Liver (tissue), 9 donors: ENCODE results near the gene ABCC1. TPM values are rescaled to one million over a fixed set of nuclear protein-coding genes. Genes with fewer than 3 reads are reported as not detected.
"Not testable (repeated sequence)": the region's sequence is repeated elsewhere in the genome, so short reads cannot be mapped to it uniquely, and the experiment has no call there.

Experiments used
- DNase-seq: peaks from one replicate; pipeline ENCODE4 v3.0.0-alpha.2; 2017; ENCODE audit warnings: low spot score
- H3K27ac ChIP-seq, 2 donors: one replicate each; pipeline ENCODE4 v1.7.0; 2013; ENCODE audit warnings: inconsistent platforms in 2 of 2, low read length in 2 of 2, control low read depth in 1 of 2, low read depth in 1 of 2, mild to moderate bottlenecking in 1 of 2
- H3K27me3 ChIP-seq, 4 donors: one replicate each; pipeline versions ENCODE4 v1.6.1 to v1.7.0; 2013; ENCODE audit warnings: low read length in 3 of 4, inconsistent platforms in 1 of 4, mild to moderate bottlenecking in 1 of 4, moderate library complexity in 1 of 4; ENCODE audit not compliant: control insufficient read depth in 4 of 4, insufficient read depth in 4 of 4
- H3K36me3 ChIP-seq, 4 donors: one replicate each; pipeline versions ENCODE4 v1.6.1 to v1.7.0; 2013; ENCODE audit warnings: low read length in 3 of 4, mild to moderate bottlenecking in 3 of 4, low read depth in 1 of 4, moderate library complexity in 1 of 4; ENCODE audit not compliant: control insufficient read depth in 4 of 4, insufficient read depth in 3 of 4
- H3K4me1 ChIP-seq, 4 donors: one replicate each; pipeline versions ENCODE4 v1.6.1 to v1.7.0; 2013; ENCODE audit warnings: low read length in 3 of 4, mild to moderate bottlenecking in 3 of 4, moderate library complexity in 1 of 4; ENCODE audit not compliant: control insufficient read depth in 4 of 4, insufficient read depth in 4 of 4
- H3K4me3 ChIP-seq, 3 donors: one replicate each; pipeline versions ENCODE4 v1.6.1 to v1.7.0; 2013; ENCODE audit warnings: low read length in 3 of 3, control low read depth in 1 of 3, low read depth in 1 of 3, mild to moderate bottlenecking in 1 of 3
- H3K9ac ChIP-seq, 2 donors: one replicate each; pipeline ENCODE4 v1.7.0; 2013; ENCODE audit warnings: low read length in 2 of 2, mild to moderate bottlenecking in 2 of 2, moderate library complexity in 2 of 2, control low read depth in 1 of 2, low read depth in 1 of 2
- H3K9me3 ChIP-seq, 4 donors: one replicate each; pipeline versions ENCODE4 v1.6.1 to v1.7.0; 2013; ENCODE audit warnings: low read length in 3 of 4; ENCODE audit not compliant: control insufficient read depth in 4 of 4
- ATF3 ChIP-seq: IDR thresholded peaks from 2 replicates; pipeline ENCODE4 v1.6.1; 2016; ENCODE audit warnings: antibody characterized with exemption
- CTCF ChIP-seq: fragments of 150-350 bp; IDR thresholded peaks from 2 replicates; pipeline ENCODE4 v1.5.1; 2017; ENCODE audit warnings: improper control_type of control experiment, low read depth, low read length; ENCODE audit not compliant: missing input control
- EGR1 ChIP-seq, 2 donors: IDR thresholded peaks; 2 replicates each; pipeline ENCODE4 v1.6.1; 2016 to 2018; ENCODE audit warnings: antibody characterized with exemption in 2 of 2, low read depth in 2 of 2
- FOXA1 ChIP-seq: IDR thresholded peaks from 2 replicates; pipeline ENCODE4 v1.6.1; 2016; ENCODE audit warnings: antibody characterized with exemption
- FOXA2 ChIP-seq: IDR thresholded peaks from 2 replicates; pipeline ENCODE4 v1.6.1; 2016; ENCODE audit warnings: antibody characterized with exemption
- GABPA ChIP-seq, 2 donors: IDR thresholded peaks in 1 of 2; conservative IDR thresholded peaks in 1 of 2; 2 replicates each; pipeline ENCODE4 v1.6.1; 2016; ENCODE audit warnings: antibody characterized with exemption in 2 of 2, mild to moderate bottlenecking in 1 of 2, moderate library complexity in 1 of 2
- HNF4A ChIP-seq, 2 donors: conservative IDR thresholded peaks; 2 replicates each; pipeline ENCODE4 v1.6.1; 2016; ENCODE audit warnings: antibody characterized with exemption in 2 of 2, mild to moderate bottlenecking in 2 of 2
- HNF4G ChIP-seq: IDR thresholded peaks from 2 replicates; pipeline ENCODE4 v1.6.1; 2016; ENCODE audit warnings: antibody characterized with exemption
- JUND ChIP-seq, 2 donors: IDR thresholded peaks; 2 replicates each; pipeline ENCODE4 v1.6.1; 2016; ENCODE audit warnings: antibody characterized with exemption in 2 of 2
- MAX ChIP-seq: IDR thresholded peaks from 2 replicates; pipeline ENCODE4 v1.6.1; 2016; ENCODE audit warnings: antibody characterized with exemption
- RAD21 ChIP-seq, 2 donors: IDR thresholded peaks; 2 replicates each; pipeline ENCODE4 v1.6.1; 2016; ENCODE audit warnings: antibody characterized with exemption in 2 of 2, mild to moderate bottlenecking in 2 of 2
- REST ChIP-seq: IDR thresholded peaks from 2 replicates; pipeline ENCODE4 v1.6.1; 2016; ENCODE audit warnings: antibody characterized with exemption, mild to moderate bottlenecking
- RXRA ChIP-seq, 2 donors: IDR thresholded peaks; 2 replicates each; pipeline ENCODE4 v1.6.1; 2017 to 2018; ENCODE audit warnings: antibody characterized with exemption in 2 of 2, mild to moderate bottlenecking in 1 of 2
- SP1 ChIP-seq: IDR thresholded peaks from 2 replicates; pipeline ENCODE4 v1.6.1; 2018; ENCODE audit warnings: antibody characterized with exemption, mild to moderate bottlenecking
- TAF1 ChIP-seq: conservative IDR thresholded peaks from 2 replicates; pipeline ENCODE4 v1.6.1; 2016; ENCODE audit warnings: antibody characterized with exemption, mild to moderate bottlenecking
- YY1 ChIP-seq: IDR thresholded peaks from 2 replicates; pipeline ENCODE4 v1.6.1; 2016; ENCODE audit warnings: antibody characterized with exemption, mild to moderate bottlenecking
- ZBTB33 ChIP-seq: IDR thresholded peaks from 2 replicates; pipeline ENCODE4 v1.6.1; 2016; ENCODE audit warnings: antibody characterized with exemption
- WGBS: extraction: QIAGEN DNeasy Blood & Tissue Kit; methylation state at CpG from one replicate; pipeline ENCODE4 v1.1.7; 2013; 5-methylcytosine and 5-hydroxymethylcytosine counted together
- polyA plus RNA-seq, 2 donors: library from polyadenylated mRNA; stranded (reverse) in 1 of 2; unstranded in 1 of 2; fragments of 200-250 nt in 1 of 2; fragments of >200 nt in 1 of 2; fragmentation: Nextera tagmentation in 1 of 2; extraction: Ambion mirVana in 1 of 2; gene quantifications; one replicate each; pipeline versions ENCODE4 v1.2.1 to v1.2.3, GENCODE V29; 2013 to 2015
- total RNA-seq, 2 donors: library from RNA; depleted of rRNA; stranded (reverse); fragments of >200 nt; gene quantifications; one replicate each; pipeline ENCODE4 v1.2.3, GENCODE V29; 2014
- donor health status: healthy.
- donor health status: healthy.
- donor health status: healthy.
- donor health status: healthy.
- donor health status: healthy.

Gene ABCC1
- total and polyA plus RNA-seq, 4 donors: 0.85 to 7.7 (median 4.2) TPM

GRCh38 chr16:16189842-16190241 is 240.4 kb downstream of the ABCC1 start (continued):
- TF ChIP-seq MAX (no peak), ZBTB33 (no peak), YY1 (no peak), JUND (IDR thresholded peaks at IDR 0.05) (no peak), RXRA (IDR thresholded peaks at IDR 0.05) (no peak), RAD21 (IDR thresholded peaks at IDR 0.05) (no peak), TAF1 (no peak)

GRCh38 chr16:16190546-16190945 is 241.1 kb downstream of the ABCC1 start:
- H3K9me3 ChIP-seq: no peaks in the 10 kb centered on the region
- no peak overlapping the region for H3K27ac ChIP-seq
- H3K27me3 ChIP-seq: no peaks in the 10 kb centered on the region
- no peaks in the 10 kb centered on the region for H3K4me1 ChIP-seq
- no peak overlapping the region for H3K9ac ChIP-seq
- WGBS: 94% methylated on average over 5 of the region's 5 CpGs
- no peak overlapping the region for H3K4me3 ChIP-seq
- no peak for DNase-seq
- TF ChIP-seq EGR1 (IDR thresholded peaks at IDR 0.05; ENCODE audit: low read depth in 2 of 2) (no peak), ZBTB33 (no peak), FOXA1 (no peak), FOXA2 (no peak), JUND (IDR thresholded peaks at IDR 0.05) (no peak), RAD21 (IDR thresholded peaks at IDR 0.05) (no peak), RXRA (IDR thresholded peaks at IDR 0.05) (no peak), SP1 (no peak), MAX (no peak), HNF4G (no peak), TAF1 (no peak), ATF3 (no peak), HNF4A (conservative IDR thresholded peaks at IDR 0.05) (no peak), REST (no peak), CTCF (no peak), GABPA (IDR thresholded peaks at IDR 0.05 in 1 of 2, conservative IDR thresholded peaks at IDR 0.05 in 1 of 2) (no peak), YY1 (no peak)
- peaks cover 5 to 67% (median 48%) of the 10 kb centered on the region in 4 donors for H3K36me3 ChIP-seq

- not testable (repeated sequence) for H3K27me3 ChIP-seq, DNase-seq, H3K4me3 ChIP-seq, H3K9ac ChIP-seq, H3K4me1 ChIP-seq, H3K27ac ChIP-seq, H3K9me3 ChIP-seq
- WGBS: 85% methylated on average over 12 of the region's 12 CpGs
- H3K36me3 ChIP-seq: peaks cover 5 to 66% (median 48%) of the 10 kb centered on the region in 4 donors
These were observed 241.6 kb downstream of the ABCC1 start for GRCh38 chr16:16190966-16191365.
